ENCODE results near the gene IL12RB2.

- no peak for TF ChIP-seq POLR2A (IDR thresholded peaks at IDR 0.05)
- TF ChIP-seq, protein P1, sequence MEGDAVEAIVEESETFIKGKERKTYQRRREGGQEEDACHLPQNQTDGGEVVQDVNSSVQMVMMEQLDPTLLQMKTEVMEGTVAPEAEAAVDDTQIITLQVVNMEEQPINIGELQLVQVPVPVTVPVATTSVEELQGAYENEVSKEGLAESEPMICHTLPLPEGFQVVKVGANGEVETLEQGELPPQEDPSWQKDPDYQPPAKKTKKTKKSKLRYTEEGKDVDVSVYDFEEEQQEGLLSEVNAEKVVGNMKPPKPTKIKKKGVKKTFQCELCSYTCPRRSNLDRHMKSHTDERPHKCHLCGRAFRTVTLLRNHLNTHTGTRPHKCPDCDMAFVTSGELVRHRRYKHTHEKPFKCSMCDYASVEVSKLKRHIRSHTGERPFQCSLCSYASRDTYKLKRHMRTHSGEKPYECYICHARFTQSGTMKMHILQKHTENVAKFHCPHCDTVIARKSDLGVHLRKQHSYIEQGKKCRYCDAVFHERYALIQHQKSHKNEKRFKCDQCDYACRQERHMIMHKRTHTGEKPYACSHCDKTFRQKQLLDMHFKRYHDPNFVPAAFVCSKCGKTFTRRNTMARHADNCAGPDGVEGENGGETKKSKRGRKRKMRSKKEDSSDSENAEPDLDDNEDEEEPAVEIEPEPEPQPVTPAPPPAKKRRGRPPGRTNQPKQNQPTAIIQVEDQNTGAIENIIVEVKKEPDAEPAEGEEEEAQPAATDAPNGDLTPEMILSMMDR (IDR thresholded peaks at IDR 0.05) = no peak
Measured at GRCh38 chr1:67361641-67362040, 54.0 kb downstream of the IL12RB2 start.
